SK-N-SH treated with all-trans-retinoic acid at 6 μM for 48 hours (cell line): Measurements from ENCODE around the gene ARHGAP18.

ENCODE experiments used
- ATAC-seq: fragments of 200-7000 bp; cut with Tn5 transposase; 3 replicates; pipeline ENCODE4 v1.9.1; 2020; ENCODE audit warnings: mild to moderate bottlenecking, moderate library complexity
- ARNTL ChIP-seq: fragments of 450-650 bp; formaldehyde crosslinking; IDR thresholded peaks from 2 replicates; pipeline ENCODE4 v1.5.0; 2020; ENCODE audit warnings: low read depth, mild to moderate bottlenecking, moderate library complexity, borderline replicate concordance
- CREB5 ChIP-seq: fragments of 250-450 bp; sonication (Bioruptor Pico); IDR thresholded peaks from 2 replicates; pipeline ENCODE4 v1.5.1; 2020; ENCODE audit warnings: low read depth, mild to moderate bottlenecking, moderate library complexity
- CSDC2 ChIP-seq: fragments of 250-450 bp; sonication (Bioruptor Pico); IDR thresholded peaks from 2 replicates; pipeline ENCODE4 v1.5.0; 2020; ENCODE audit warnings: mild to moderate bottlenecking, moderate library complexity
- CSRNP3 ChIP-seq: fragments of 250-450 bp; sonication (Bioruptor Pico); IDR thresholded peaks from 2 replicates; pipeline ENCODE4 v1.5.1; 2021; ENCODE audit warnings: mild to moderate bottlenecking, moderate library complexity
- ESRRG ChIP-seq: fragments of 250-450 bp; sonication (Bioruptor Pico); IDR thresholded peaks from 2 replicates; pipeline ENCODE4 v1.6.1; 2021; ENCODE audit warnings: mild to moderate bottlenecking
- ISL1 ChIP-seq: fragments of 250-450 bp; sonication (Bioruptor Pico); IDR thresholded peaks from 2 replicates; pipeline ENCODE4 v2.1.2; 2022; ENCODE audit warnings: mild to moderate bottlenecking, moderate library complexity
- POU6F1 ChIP-seq: fragments of 250-450 bp; sonication (Bioruptor Pico); IDR thresholded peaks from 2 replicates; pipeline ENCODE4 v1.8.0; 2021; ENCODE audit warnings: low read depth, mild to moderate bottlenecking, moderate library complexity, borderline replicate concordance
- PPARA ChIP-seq: fragments of 250-450 bp; sonication (Bioruptor Pico); IDR thresholded peaks from 2 replicates; pipeline ENCODE4 v1.5.0; 2020; ENCODE audit warnings: mild to moderate bottlenecking, borderline replicate concordance
- RARB ChIP-seq: fragments of 250-450 bp; sonication (Bioruptor Pico); IDR thresholded peaks from 2 replicates; pipeline ENCODE4 v1.8.0; 2021; ENCODE audit warnings: mild to moderate bottlenecking, moderate library complexity
- TOX ChIP-seq: fragments of 250-450 bp; sonication (Bioruptor Pico); IDR thresholded peaks from 2 replicates; pipeline ENCODE4 v1.8.0; 2021; ENCODE audit warnings: mild to moderate bottlenecking, moderate library complexity, borderline replicate concordance
- TSHZ2 ChIP-seq: fragments of 250-450 bp; sonication (Bioruptor Pico); IDR thresholded peaks from 2 replicates; pipeline ENCODE4 v1.5.0; 2020; ENCODE audit warnings: mild to moderate bottlenecking, moderate library complexity
- ZC3H10 ChIP-seq: fragments of 250-450 bp; sonication (Bioruptor Pico); IDR thresholded peaks from 2 replicates; pipeline ENCODE4 v1.5.1; 2021; ENCODE audit warnings: mild to moderate bottlenecking, moderate library complexity
- ZFP30 ChIP-seq: fragments of 450-650 bp; formaldehyde crosslinking; IDR thresholded peaks from 2 replicates; pipeline ENCODE4 v1.5.0; 2022; ENCODE audit warnings: mild to moderate bottlenecking, moderate library complexity
- ZNF565 ChIP-seq: fragments of 450-650 bp; formaldehyde crosslinking; conservative IDR thresholded peaks from 2 replicates; pipeline ENCODE4 v1.5.0; 2020; ENCODE audit warnings: low read depth, mild to moderate bottlenecking, moderate library complexity
- ZNF70 ChIP-seq: fragments of 450-650 bp; formaldehyde crosslinking; IDR thresholded peaks from 2 replicates; pipeline ENCODE4 v1.5.0; 2020; ENCODE audit warnings: mild to moderate bottlenecking, moderate library complexity
- ZNF8 ChIP-seq: fragments of 450-650 bp; formaldehyde crosslinking; IDR thresholded peaks from 2 replicates; pipeline ENCODE4 v1.5.0; 2020; ENCODE audit warnings: mild to moderate bottlenecking, moderate library complexity

ARHGAP18 gene

GRCh38 chr6:129607581-129608186, 102.3 kb downstream of the ARHGAP18 start (continued):
- no peak for TF ChIP-seq CSRNP3 (CRISPR knock-in tag)

GRCh38 chr6:129606664-129607063, 103.3 kb downstream of the ARHGAP18 start:
- ATAC-seq = peak; percentile 82

GRCh38 chr6:129605967-129606366, 104.0 kb downstream of the ARHGAP18 start:
- no peak for ATAC-seq
- no peak for TF ChIP-seq PPARA (CRISPR knock-in tag)

More at GRCh38 chr6:129606664-129607063, 103.3 kb downstream of the ARHGAP18 start:
- TF ChIP-seq TSHZ2 (CRISPR knock-in tag) (no peak), CSDC2 (CRISPR knock-in tag) (no peak)
- TF ChIP-seq, all 23 proteins: peak for 0

GRCh38 chr6:129605095-129605494, 104.9 kb downstream of the ARHGAP18 start:
- no peak for ATAC-seq
- TF ChIP-seq POU6F1 = no peak
- peak; percentile 81 for TF ChIP-seq ISL1 (CRISPR knock-in tag)
- TF ChIP-seq ZNF565 (CRISPR knock-in tag) = no peak
- TF ChIP-seq CSRNP3 (CRISPR knock-in tag) = no peak
- no peak for TF ChIP-seq ZNF8 (CRISPR knock-in tag)
- TF ChIP-seq ZFP30 (CRISPR knock-in tag) = no peak
- TF ChIP-seq ZNF70 (CRISPR knock-in tag) = no peak
- TF ChIP-seq CREB5 (CRISPR knock-in tag) = no peak
- TF ChIP-seq ZC3H10 (CRISPR knock-in tag) = peak; percentile 53; the same call in 1 of the 2 replicates
- no peak for TF ChIP-seq TOX (CRISPR knock-in tag)

GRCh38 chr6:129604321-129604720, 105.7 kb downstream of the ARHGAP18 start:
- no peak for TF ChIP-seq PPARA (CRISPR knock-in tag)
- no peak for TF ChIP-seq ZNF565 (CRISPR knock-in tag)
- no peak for TF ChIP-seq ESRRG (CRISPR knock-in tag)
- no peak for TF ChIP-seq TSHZ2 (CRISPR knock-in tag)
- no peak for TF ChIP-seq CREB5 (CRISPR knock-in tag)
- no peak for TF ChIP-seq RARB (CRISPR knock-in tag)
- no peak for TF ChIP-seq POU6F1
- TF ChIP-seq ZC3H10 (CRISPR knock-in tag) = no peak
- TF ChIP-seq CSDC2 (CRISPR knock-in tag) = no peak
- no peak for TF ChIP-seq ARNTL
- no peak for TF ChIP-seq ZNF8 (CRISPR knock-in tag)
- ATAC-seq = no peak
